Activated T-helper 17 cell treated with anti-CD3 and anti-CD28 coated beads, Interleukin-2, amount 50 U/mL, for 72 hours (primary cell): ENCODE data around the gene ARCN1. TPM values are rescaled to one million over a fixed set of nuclear protein-coding genes. Genes with fewer than 3 reads are reported as not detected.
A peak's percentile ranks its signal among the peaks of the same experiment; 100 is the strongest.
"Not testable (repeated sequence)": the region's sequence is repeated elsewhere in the genome, so short reads cannot be mapped to it uniquely, and the experiment has no call there.

Experiments
- ATAC-seq: fragments of 150-1000 bp; cut with Tn5 transposase; replicated peaks from 2 replicates; pipeline ENCODE4 v1.10.0; 2021; ENCODE audit warnings: mild to moderate bottlenecking, moderate library complexity
- H3K27ac Mint-ChIP-seq: one replicate; pipeline ENCODE4 v1.8.0; 2022; ENCODE audit warnings: mixed read lengths
- H3K27me3 Mint-ChIP-seq: one replicate; pipeline ENCODE4 v1.8.0; 2022; ENCODE audit warnings: mixed read lengths
- H3K36me3 Mint-ChIP-seq: one replicate; pipeline ENCODE4 v1.8.0; 2022; ENCODE audit warnings: low read depth, mild to moderate bottlenecking, mixed read lengths
- H3K4me1 Mint-ChIP-seq: one replicate; pipeline ENCODE4 v1.8.0; 2022; ENCODE audit warnings: mixed read lengths
- H3K4me3 Mint-ChIP-seq: one replicate; pipeline ENCODE4 v1.8.0; 2022; ENCODE audit warnings: mild to moderate bottlenecking, mixed read lengths
- H3K9me3 Mint-ChIP-seq: one replicate; pipeline ENCODE4 v1.8.0; 2022; ENCODE audit warnings: mixed read lengths
- total RNA-seq, 2 donors: library from RNA; stranded (reverse); gene quantifications; one replicate each; pipeline ENCODE4 v1.2.3, GENCODE V29; 2022

Gene ARCN1
- total RNA-seq, 2 donors from 2014 or later: 143 to 155 TPM

DNA sequence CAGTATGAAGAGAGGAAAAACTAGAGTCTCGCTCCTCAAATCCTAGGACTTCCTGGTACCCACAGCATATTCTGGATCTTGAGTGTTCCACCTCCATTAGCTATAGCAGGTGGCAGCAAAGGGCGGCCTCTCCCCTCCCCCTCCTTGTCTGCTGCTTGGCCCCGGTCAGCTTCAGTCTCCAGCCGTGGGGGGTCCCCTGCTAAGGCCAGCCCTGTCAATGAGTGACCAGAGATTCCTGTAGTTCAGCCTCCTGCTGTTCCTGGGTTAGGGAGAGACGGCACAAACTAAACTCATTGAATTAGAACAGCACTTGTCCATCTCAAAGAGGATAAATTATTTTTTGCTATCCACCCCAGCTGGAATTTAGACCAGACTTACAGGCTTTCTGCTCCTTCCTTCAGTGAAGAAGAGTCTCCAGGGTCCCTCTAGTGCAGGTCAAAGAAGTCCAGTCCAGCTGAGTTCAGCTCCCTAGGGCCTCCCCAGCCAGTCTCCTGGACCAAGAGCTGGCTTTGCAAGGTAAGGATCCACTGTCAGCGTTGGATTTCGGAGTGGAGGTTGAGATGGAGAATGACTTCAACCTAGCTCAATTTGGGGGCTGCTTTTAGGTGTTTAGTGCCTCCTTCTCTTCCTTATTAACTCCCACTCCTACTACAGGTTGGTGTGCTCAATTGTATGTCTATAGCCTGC is 34.1 kb downstream of the ARCN1 start:
- no peak overlapping the region for H3K27ac Mint-ChIP-seq
- peaks cover 19% of the 10 kb centered on the region for H3K36me3 Mint-ChIP-seq
- H3K9me3 Mint-ChIP-seq: no peaks in the 10 kb centered on the region
- peaks cover 20% of the 10 kb centered on the region for H3K4me1 Mint-ChIP-seq
- H3K4me3 Mint-ChIP-seq: peak overlapping the region; percentile 90
- peaks cover 13% of the 10 kb centered on the region for H3K27me3 Mint-ChIP-seq
- no peak for ATAC-seq

- peak overlapping the region; percentile 90 for H3K4me3 Mint-ChIP-seq
- H3K27me3 Mint-ChIP-seq: peaks cover 13% of the 10 kb centered on the region
- H3K36me3 Mint-ChIP-seq: peaks cover 14% of the 10 kb centered on the region
- H3K9me3 Mint-ChIP-seq: no peaks in the 10 kb centered on the region
- ATAC-seq: no peak
- H3K4me1 Mint-ChIP-seq: peaks cover 21% of the 10 kb centered on the region
- no peak overlapping the region for H3K27ac Mint-ChIP-seq
These were observed 34.6 kb downstream of the ARCN1 start for GRCh38 chr11:118606844-118607228.

DNA sequence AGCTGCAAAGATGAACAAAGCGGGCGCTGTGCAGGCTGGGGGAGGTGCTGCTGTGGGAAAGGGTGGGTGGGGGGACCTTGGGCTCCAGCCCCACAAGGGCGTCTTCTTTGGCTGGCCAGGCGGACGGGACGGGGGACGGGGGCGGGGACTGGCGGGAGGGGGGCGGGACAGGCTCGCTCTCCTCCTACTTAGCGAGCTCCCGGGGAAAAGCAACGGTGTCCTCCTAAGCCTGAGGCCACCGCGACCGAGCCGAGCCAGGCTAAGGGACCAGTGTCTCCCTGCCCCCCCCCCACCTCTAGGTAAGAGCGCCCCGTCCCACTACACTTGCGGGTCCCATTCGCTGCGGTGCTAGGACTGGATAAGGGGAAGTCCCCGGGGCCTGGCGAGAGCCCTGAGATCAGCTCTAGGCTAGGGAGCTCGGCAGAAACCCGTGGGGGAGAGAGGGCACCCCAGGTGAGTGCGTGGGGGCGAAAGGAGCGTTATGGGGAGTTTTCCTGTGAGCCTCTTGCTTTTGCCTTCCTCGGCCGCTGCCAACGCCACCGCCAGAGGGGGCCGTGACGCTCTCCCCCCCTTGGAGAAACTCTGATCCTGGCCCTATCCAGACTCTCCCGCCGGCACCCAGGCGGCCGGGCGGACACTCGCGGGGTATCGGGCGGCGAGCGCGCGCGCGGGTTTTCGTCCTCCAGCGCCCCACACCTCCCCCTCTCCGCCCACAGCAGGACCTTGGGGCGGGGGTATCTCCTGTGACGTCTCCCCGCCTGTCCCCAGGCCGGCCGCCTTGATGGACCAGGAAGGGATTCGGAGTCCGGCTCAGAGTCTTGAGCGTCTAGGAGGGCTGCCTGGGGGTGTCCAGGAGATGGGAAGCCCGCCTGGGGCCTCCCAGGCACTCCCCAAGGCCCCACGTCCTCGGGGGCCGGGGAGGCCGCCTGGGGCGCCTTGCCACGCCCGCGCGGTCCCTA is 35.5 kb downstream of the ARCN1 start, which contains the start of gene PHLDB1:
PHLDB1 (plus strand) TSS at position 215 of the 959 bp plus-strand sequence. CDS start 6,222 bp downstream, outside the sequence.
- Mint-ChIP-seq H3K4me3 (peak within 1 kb of the TSS; percentile 90), H3K9me3 (no peaks in the 10 kb centered on the region), H3K4me1 (peaks cover 21% of the 10 kb centered on the region), H3K27ac (peak within 1 kb of the TSS; percentile 20), H3K36me3 (peaks cover 6% of the 10 kb centered on the region), H3K27me3 (peaks cover 13% of the 10 kb centered on the region)
- ATAC-seq: peak; percentile 25

DNA sequence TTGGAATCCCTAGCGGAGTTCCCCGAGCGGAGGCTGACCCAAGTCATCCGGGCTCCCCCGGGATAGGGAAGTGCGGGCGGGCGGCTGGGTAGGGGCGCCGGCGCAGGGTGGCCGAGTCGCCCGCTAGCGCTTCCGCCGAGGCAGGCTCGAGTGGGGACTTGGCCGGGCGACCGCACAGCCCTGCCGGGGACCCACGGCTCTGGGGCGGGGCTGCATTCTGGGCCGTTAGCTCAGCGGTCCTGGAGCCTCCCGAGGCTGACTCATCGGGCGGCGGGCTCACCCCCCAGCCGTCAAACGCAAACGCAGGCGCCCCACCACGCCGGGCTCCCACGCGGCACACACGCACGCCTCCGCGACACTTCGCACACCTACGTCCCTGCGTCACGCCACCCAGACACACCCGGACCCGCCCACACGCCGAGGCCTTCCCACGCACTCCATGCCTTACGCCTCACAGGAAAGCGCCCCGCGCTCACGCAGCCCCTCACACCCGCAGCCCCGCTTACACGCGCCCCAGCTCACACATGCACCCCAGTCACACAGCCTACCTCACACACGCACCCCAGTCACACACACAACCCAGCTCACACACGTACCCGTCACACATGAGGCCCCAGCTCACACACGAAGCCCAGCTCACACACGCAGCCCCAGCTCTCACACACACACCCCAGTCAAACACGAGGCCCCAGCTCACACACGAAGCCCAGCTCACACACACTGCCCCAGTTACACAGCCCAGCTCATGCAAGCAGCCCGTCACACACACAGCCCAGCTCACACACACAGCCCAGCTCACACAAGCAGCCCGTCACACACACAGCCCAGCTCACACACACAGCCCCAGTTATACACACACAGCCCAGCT is 36.4 kb downstream of the ARCN1 start:
- H3K4me3 Mint-ChIP-seq: peak overlapping the region; percentile 90
- H3K9me3 Mint-ChIP-seq: no peaks in the 10 kb centered on the region
- peak overlapping the region; percentile 20 for H3K27ac Mint-ChIP-seq
- H3K36me3 Mint-ChIP-seq: no peaks in the 10 kb centered on the region
- H3K4me1 Mint-ChIP-seq: peaks cover 21% of the 10 kb centered on the region
- H3K27me3 Mint-ChIP-seq: peaks cover 13% of the 10 kb centered on the region
- ATAC-seq: peak; percentile 66

- Mint-ChIP-seq H3K27me3 (peaks cover 13% of the 10 kb centered on the region), H3K36me3 (no peaks in the 10 kb centered on the region), H3K27ac (peak overlapping the region; percentile 20), H3K4me3 (peak overlapping the region; percentile 90), H3K9me3 (no peaks in the 10 kb centered on the region), H3K4me1 (peaks cover 21% of the 10 kb centered on the region)
- ATAC-seq: peak; percentile 8
These were observed 37.4 kb downstream of the ARCN1 start for GRCh38 chr11:118609380-118610224.

DNA sequence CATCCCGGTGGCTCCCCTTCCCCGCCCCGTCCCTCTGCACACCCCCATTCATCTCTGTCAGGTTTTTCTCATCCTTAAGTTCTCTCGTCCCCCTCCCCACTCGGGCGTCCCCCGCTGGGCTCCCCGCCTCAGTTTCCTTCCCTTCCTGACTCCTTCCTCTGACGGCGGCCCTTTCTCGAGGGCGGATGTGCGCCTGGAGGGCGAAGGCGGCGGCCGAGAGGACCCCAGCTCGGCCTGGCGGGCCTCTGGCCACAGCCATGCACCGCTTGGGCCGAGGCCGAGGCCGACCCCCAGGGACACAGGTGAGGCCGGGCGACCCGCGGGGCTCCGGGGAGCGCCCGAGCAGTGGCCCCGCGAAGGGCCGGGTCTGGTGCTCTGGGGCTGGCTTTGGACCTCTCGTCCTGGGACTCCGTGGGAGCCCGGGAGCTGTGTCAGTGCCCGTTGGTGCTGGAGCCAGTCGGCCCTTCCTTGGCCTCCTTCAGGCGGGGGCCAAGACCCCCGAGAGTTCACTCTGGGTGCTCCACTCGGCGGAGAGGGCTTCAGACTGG is 38.1 kb downstream of the ARCN1 start:
- peak overlapping the region; percentile 20 for H3K27ac Mint-ChIP-seq
- H3K36me3 Mint-ChIP-seq: no peaks in the 10 kb centered on the region
- peak; percentile 6 for ATAC-seq
- H3K4me1 Mint-ChIP-seq: peaks cover 21% of the 10 kb centered on the region
- no peaks in the 10 kb centered on the region for H3K9me3 Mint-ChIP-seq
- H3K4me3 Mint-ChIP-seq: peak overlapping the region; percentile 90
- H3K27me3 Mint-ChIP-seq: peaks cover 13% of the 10 kb centered on the region

- Mint-ChIP-seq H3K36me3 (no peaks in the 10 kb centered on the region), H3K9me3 (no peaks in the 10 kb centered on the region), H3K27ac (peak overlapping the region; percentile 14), H3K27me3 (peaks cover 13% of the 10 kb centered on the region), H3K4me1 (peaks cover 21% of the 10 kb centered on the region), H3K4me3 (peak overlapping the region; percentile 90)
- peak; percentile 75 for ATAC-seq
These were observed 38.7 kb downstream of the ARCN1 start for GRCh38 chr11:118610773-118611432.

DNA sequence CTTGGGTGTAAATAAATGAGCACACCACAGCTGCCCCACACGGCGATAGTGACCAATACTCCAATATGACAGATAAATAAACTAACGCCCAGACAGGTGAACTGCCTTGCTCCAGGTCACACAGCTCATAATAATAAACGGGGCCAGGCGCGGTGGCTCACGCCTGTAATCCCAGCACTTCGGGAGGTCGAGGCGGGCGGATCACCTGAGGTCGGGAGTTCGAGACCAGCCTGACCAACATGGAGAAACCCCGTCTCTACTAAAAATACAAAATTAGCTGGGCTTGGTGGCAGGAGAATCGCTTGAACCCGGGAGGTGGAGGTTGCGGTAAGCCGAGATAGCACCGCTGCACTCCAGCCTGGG is 39.2 kb downstream of the ARCN1 start:
- Mint-ChIP-seq H3K4me3 (peak overlapping the region; percentile 90), H3K4me1 (peaks cover 21% of the 10 kb centered on the region), H3K27me3 (peaks cover 13% of the 10 kb centered on the region), H3K27ac (peak overlapping the region; percentile 14)
- not testable (repeated sequence) for H3K9me3 Mint-ChIP-seq, ATAC-seq, H3K36me3 Mint-ChIP-seq

DNA sequence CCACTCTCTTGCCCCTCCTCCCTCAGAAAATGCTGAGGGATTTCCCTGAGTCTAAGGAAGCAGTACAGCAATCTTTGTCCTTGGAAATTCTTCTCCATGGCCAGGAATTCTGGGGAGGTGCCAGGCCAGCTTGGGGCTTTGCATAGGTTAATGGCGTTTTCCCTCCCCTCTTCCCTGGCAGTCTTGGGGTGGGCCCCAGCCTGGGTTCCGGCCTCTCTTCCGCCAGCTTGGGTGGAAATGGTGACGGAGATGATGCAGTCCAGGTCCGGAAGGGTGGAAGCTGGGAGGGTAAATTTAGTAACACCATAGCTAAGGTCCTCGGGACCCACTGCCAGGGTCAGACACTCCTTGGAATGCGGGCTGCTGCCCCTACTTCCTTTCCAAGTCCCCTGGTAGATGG is 40.2 kb downstream of the ARCN1 start:
- peaks cover 6% of the 10 kb centered on the region for H3K36me3 Mint-ChIP-seq
- H3K27me3 Mint-ChIP-seq: peaks cover 13% of the 10 kb centered on the region
- no peak for ATAC-seq
- peaks cover 21% of the 10 kb centered on the region for H3K4me1 Mint-ChIP-seq
- H3K4me3 Mint-ChIP-seq: no peak overlapping the region
- no peaks in the 10 kb centered on the region for H3K9me3 Mint-ChIP-seq
- no peak overlapping the region for H3K27ac Mint-ChIP-seq

DNA sequence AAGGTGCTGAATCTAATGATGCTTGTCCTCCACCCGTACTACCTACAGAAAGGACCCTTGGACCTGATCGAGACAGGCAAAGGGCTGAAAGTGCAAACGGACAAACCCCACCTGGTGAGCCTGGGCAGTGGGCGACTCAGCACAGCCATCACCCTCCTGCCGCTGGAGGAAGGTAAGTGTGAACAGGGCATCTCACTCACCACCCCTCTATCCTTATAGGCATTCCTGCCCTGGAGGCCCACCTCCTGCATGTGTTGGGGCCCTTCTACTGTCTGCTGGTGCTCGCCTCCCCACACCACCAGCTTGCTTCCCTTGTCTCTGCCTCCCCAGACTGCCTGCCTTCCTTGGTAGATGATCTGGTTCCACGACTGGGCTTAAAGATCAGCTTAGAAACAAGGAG is 42.3 kb downstream of the ARCN1 start:
- Mint-ChIP-seq H3K4me1 (peaks cover 13% of the 10 kb centered on the region), H3K27me3 (peaks cover 5% of the 10 kb centered on the region), H3K27ac (no peak overlapping the region), H3K9me3 (no peaks in the 10 kb centered on the region), H3K4me3 (no peak overlapping the region), H3K36me3 (peaks cover 6% of the 10 kb centered on the region)
- ATAC-seq: no peak

- H3K4me1 Mint-ChIP-seq: peaks cover 12% of the 10 kb centered on the region
- H3K36me3 Mint-ChIP-seq: peaks cover 6% of the 10 kb centered on the region
- peaks cover 6% of the 10 kb centered on the region for H3K27me3 Mint-ChIP-seq
- no peak overlapping the region for H3K4me3 Mint-ChIP-seq
- no peak overlapping the region for H3K27ac Mint-ChIP-seq
- no peak for ATAC-seq
- H3K9me3 Mint-ChIP-seq: no peaks in the 10 kb centered on the region
These were observed 43.2 kb downstream of the ARCN1 start for GRCh38 chr11:118615282-118615975.

- H3K4me1 Mint-ChIP-seq: peaks cover 11% of the 10 kb centered on the region
- peaks cover 8% of the 10 kb centered on the region for H3K27me3 Mint-ChIP-seq
- no peak overlapping the region for H3K4me3 Mint-ChIP-seq
- no peaks in the 10 kb centered on the region for H3K9me3 Mint-ChIP-seq
- no peak for ATAC-seq
- peaks cover 6% of the 10 kb centered on the region for H3K36me3 Mint-ChIP-seq
- no peak overlapping the region for H3K27ac Mint-ChIP-seq
These were observed 43.8 kb downstream of the ARCN1 start for GRCh38 chr11:118615976-118616371.
